DMS79 (cell line): ENCODE data around the gene RGL1.

ENCODE experiments used
- DNase-seq: peaks from one replicate; lab custom pipeline; 2025; lab: John Stamatoyannopoulos, UW

RGL1 gene

DNA sequence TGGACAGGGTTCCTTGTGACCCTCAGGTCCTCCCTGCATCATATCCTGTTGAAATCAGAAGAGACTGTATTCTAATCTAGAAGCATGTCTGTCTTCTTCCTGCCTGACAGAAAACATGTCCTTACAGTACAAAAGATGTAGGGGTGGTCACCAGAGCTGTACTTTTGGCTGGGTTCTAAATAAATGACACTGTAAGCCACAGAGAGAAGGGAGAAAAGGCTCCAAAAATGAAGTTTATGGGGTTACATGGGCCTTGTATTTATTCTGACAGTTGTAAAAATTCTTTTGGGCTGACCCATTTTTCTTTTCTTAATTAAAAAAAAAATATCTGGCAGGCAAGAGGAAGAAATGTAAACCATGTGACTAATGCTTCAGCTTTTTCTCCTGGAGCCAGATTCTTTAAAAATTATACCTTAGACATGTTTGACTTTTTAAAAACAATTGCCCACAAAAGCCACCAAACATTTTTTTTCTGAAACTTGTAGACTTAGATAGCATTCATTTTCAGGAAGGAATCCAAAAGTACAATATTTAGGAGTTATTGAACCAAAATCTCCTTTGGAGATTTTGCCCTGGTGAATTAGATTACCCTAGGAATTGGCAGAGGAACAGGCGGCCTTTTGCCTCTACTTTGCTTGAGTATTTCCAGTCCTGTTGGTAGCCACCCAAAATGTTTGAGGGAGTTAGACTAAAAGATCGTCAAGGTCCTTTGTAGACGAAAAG, 17.1 kb downstream of the RGL1 start:
- DNase-seq, result no peak

DNA sequence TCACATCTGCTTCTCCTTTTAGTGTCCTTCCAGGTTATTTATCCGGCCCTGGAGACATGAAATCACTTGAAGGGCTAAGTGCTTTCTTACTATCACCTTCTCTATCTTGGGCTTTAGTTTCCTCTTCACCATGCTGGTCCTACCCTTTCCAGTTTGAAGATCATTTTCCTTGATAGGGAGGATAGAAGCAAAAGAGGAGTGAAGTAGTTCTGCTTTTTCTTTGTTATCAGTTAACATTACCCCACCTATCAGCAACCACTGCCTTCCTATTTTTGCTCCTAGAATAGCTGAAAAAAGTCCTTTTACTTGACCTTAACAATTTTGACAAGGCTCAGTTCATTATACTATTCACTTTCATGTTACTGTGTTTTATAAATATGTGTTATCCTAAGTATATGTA, 19.4 kb downstream of the RGL1 start:
- no peak for DNase-seq

- no peak for DNase-seq
Observed at GRCh38 chr1:183827801-183828200, 22.9 kb downstream of the RGL1 start.

- DNase-seq, result no peak
Observed at GRCh38 chr1:183830389-183830788, 25.5 kb downstream of the RGL1 start.

DNA sequence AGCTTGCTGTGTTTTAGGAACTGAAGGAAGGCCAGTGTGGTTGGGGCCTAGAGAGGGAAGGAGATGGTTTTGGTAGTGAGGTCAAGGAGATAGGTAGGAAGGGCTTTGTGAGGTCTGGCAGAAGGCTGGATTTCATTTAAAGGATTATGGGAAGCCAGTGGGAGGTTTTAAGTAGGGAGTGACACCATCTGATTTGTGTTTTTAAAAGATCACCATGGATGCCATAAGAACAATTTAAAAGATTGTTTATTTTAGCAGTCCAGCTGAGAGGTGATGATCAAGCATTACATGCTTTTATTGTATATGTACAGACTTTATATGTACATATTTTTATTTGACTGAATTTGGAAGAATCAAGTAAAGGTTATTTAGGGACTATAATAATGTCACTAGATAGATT, 26.4 kb downstream of the RGL1 start:
- no peak for DNase-seq

GRCh38 chr1:183832459-183832858, 27.5 kb downstream of the RGL1 start:
- DNase-seq, result no peak

- DNase-seq, result no peak
Observed at GRCh38 chr1:183834568-183834967, 29.6 kb downstream of the RGL1 start.

DNA sequence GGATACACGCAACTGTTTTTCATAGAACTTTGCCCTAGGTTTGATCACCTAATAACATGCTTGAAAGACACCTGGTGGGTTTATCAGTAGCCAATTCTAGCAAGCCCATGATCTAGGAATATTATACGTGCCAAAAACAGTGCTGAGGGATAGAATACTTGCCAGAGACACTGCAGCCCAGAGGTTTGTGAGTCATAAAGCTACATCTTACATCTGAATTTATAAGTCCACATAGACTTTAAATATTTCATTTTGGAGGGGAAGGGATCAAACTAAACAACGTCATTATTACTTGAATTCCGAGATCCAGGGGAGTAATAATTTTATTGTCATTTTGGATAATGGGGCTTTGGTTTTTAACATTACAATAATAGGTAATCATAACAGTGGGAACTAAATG, 31.7 kb downstream of the RGL1 start:
- DNase-seq, result no peak

DNA sequence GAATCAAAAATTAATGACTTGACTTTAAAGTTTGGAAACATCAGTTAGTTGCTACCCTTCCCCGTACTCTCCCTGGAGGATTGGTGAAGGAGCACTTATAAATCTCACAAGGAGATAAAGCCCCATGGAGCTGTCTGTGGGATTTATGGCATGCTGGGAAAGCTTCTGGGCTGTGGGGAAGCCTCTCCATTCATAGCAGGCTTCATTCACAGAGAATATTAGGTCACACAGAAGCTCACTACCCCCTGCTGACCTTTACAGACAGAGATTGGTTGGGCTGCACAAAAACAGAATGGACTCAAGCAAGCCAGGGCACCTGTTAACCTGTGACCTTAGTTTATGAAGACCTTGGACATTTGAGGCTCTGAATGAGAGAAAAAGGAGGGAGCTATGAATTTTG, 32.1 kb downstream of the RGL1 start:
- DNase-seq, result no peak

GRCh38 chr1:183838221-183838620, 33.3 kb downstream of the RGL1 start:
- no peak for DNase-seq

- no peak for DNase-seq
Observed at GRCh38 chr1:183840140-183840539, 35.2 kb downstream of the RGL1 start.

DNA sequence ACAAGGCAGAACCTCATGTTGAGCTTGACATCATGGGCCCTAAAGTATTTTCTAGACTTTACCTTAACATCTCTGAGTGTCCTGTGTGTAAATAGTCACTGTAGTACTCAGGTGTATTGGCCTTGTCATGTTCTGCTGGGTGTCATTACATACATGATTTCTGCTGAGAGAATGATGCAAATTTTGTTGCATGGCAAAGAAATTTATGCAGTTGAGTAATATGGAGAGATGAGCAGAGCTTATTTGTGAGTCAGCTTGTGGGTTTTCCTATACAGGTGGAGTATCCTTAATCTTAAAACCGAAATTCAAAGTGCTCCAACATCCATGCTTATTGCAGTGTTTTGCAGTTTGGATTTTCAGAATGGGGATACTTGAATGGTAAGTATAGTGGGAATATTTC, 36.6 kb downstream of the RGL1 start:
- DNase-seq, result no peak

DNA sequence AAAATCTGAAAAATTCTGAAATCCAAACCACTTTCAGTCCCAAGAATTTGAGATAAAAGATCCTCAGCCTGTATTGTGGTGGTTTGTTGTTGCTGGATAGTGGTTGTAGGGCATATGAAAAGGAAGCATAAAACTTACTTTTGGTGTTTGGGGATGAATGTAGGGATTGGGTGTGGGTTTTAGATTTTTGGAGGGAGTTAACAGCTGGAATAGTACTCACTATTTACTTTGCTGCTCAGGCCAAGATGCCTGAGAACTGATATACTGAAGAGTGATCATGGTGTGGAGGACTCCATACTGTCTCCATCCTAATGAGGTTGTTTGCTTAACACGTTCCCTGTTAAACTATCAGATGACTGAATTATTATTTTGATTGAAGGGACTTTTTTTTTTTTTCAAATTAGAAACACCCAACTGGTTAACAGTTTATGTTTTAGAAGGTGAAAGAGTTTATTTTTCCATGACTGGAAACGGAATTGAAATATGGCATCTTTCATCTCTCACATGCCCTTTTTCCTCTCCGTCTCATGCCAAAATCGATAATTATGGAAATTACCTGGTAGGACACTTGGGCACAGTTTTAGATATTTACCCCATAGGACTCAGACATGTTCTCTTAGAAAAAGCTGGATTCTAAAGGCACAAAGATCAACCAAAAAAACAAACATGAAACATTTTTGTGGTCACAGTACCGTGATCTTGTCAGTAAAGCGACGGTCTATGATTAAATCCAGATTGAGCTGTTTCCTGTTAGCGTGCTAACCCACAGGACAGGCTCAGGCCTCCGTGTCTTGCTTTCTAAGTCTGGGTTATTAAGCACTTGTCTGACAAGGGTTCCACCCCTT, 37.3 kb downstream of the RGL1 start:
- DNase-seq, result no peak

GRCh38 chr1:183842795-183843144, 37.9 kb downstream of the RGL1 start:
- DNase-seq, result no peak

DNA sequence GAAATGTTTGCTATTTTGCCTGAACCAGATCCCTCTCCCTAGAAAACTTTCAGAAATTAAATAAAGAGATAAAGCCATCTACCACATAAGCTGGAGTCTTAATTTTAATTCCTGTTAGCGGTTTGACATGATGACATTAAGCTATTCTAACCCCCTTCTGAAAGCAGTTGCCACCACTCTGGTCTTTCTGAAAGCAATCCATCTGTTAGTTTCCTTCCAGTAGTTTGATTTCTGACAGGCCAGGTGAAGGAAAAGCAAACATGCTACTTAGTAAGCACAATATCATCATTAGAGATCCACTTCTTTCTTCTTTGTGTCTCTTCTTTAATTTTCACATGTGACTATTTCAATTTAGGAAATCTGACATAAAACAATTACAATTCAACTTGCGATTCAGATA, 39.9 kb downstream of the RGL1 start:
- no peak for DNase-seq

- no peak for DNase-seq
Observed at GRCh38 chr1:183845681-183846080, 40.8 kb downstream of the RGL1 start.

DNA sequence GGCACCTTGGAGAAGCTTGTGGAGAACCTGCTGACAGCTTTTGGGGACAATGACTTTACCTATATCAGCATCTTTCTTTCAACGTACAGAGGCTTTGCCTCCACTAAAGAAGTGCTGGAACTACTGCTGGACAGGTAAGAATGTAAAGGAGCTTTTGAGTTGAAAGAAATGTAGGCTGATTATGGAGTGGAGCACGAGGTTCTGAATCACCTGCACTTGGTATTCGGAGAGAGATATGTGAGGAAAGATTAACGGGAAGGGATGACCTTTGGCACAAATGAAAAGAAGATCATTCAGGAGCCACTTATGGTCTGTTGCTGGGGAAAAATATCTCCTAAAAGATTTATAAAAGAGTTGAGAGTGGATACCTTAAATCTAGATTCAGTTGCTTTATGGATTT, 42.7 kb downstream of the RGL1 start:
- no peak for DNase-seq

- DNase-seq, result no peak
Observed at GRCh38 chr1:183850852-183851251, 45.9 kb downstream of the RGL1 start.

- DNase-seq, result no peak
Observed at GRCh38 chr1:183859119-183859518, 54.2 kb downstream of the RGL1 start.

DNA sequence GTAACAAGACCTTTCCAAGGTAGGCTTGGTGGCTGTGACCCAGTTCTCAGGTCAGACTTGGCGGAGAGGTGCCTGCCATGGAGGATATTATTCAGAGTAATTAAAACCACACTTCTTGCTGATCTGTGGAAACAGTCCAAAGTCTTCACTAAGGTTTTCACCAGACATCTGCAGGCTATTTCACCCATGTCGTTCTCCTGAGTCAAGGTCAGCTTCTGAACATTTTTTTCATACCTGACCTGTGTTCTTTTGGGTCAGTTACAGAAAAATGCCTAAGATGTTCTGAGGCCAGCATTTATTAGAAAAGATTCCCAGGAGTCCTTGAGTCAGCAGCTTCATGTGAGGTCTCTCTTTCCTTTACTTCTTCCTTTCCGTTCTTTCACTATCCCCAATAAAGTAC, 54.9 kb downstream of the RGL1 start:
- DNase-seq, result no peak

GRCh38 chr1:183862967-183863366, 58.0 kb downstream of the RGL1 start:
- no peak for DNase-seq

DNA sequence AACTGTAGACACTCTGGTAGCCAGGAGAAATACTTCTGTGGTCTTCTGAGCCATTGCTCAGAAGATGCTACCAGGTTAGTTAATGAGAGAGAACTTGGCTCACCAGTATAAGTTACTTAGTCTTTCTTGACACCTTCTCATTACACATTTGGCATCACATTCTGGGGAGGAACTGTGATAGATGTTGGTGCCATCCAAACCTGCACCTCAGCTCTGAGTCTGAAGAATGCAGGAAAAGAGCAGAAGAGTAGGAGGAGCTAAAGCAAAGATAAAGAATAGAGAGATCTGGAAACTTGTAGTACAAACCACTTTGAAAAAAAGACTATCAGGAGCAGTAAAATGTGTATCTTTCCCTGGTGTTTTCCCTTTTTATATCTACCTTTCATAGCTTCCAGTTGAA, 58.9 kb downstream of the RGL1 start:
- no peak for DNase-seq

DNA sequence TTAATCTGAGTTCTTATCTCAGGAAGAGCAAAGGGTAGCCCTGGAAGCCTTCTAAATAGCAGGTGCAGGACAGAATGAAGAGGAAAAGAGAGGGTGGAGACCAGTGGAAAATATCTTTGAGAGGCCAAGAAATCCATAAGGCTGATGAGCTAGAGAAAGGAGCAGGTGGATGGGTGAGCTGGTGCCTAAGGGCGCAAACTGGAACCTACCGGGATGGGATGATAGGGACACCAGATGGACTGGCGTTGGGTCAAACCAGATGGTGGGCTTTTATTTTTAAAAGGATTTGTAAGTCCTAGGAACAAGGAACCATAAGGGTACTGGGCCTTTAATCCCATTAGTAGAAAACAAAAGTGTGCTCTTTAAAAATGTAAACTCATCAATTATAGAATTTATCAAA, 59.7 kb downstream of the RGL1 start:
- DNase-seq, result no peak

GRCh38 chr1:183869230-183869629, 64.3 kb downstream of the RGL1 start:
- no peak for DNase-seq
